GM18505 (cell line): ENCODE measurements around the gene SLC9A9.
"Not testable (repeated sequence)": the region's sequence is repeated elsewhere in the genome, so short reads cannot be mapped to it uniquely, and the experiment has no call there.

Source experiments
- ATAC-seq: cut with Tn5 transposase; IDR thresholded peaks from one replicate; pipeline ENCODE4 v1.9.1; 2021; ENCODE audit not compliant: unreplicated experiment
- POLR2A ChIP-seq: IDR thresholded peaks from 4 replicates; pipeline ENCODE4 v1.6.1; 2011; ENCODE audit warnings: borderline replicate concordance; ENCODE audit not compliant: insufficient read depth, insufficient read length; ENCODE audit errors: extremely low read depth

The SLC9A9 gene

DNA sequence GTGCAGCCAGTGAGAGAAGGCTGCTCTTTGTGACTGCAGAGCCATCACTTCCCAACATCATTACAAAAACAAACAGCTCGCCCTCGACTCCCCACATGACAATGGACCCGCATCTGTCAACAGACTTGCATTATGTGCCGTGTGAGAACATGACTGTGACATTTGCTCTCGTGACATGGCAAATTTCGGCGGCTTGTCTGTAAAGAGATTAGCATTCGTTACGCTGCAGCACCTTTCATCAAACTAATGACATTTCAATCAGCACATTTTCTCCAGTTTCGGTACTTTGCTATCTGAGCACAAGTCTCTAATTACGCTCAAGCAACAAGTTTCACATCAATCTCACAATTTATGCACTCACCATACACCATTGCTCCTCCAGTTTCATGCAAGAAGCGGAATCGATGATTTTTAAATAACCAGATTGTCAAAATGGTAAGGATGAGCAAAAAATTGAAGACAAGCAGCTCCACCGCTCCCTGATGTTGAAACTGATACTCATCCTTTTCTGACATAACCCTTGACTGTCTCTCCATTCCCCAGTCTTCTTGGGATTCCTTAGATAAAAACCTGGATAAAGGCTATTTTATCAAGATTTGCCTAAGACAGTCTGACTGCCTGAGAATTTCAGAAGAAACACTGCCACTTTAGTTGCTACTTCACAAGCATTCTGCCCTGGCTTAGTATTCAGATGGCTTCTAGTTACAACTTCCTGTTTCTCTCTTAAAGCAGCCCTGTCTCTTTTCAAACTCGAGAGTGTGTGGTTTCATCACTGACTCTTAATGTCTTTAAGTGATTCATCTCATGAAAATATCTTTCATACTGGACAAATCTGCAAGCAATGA lies at the start of gene SLC9A9:
TSS of gene SLC9A9 (minus strand) at position 682 of the 845 bp plus-strand sequence. CDS start at position 536, 146 bp downstream.
- TF ChIP-seq POLR2A, result peak; percentile 52

DNA sequence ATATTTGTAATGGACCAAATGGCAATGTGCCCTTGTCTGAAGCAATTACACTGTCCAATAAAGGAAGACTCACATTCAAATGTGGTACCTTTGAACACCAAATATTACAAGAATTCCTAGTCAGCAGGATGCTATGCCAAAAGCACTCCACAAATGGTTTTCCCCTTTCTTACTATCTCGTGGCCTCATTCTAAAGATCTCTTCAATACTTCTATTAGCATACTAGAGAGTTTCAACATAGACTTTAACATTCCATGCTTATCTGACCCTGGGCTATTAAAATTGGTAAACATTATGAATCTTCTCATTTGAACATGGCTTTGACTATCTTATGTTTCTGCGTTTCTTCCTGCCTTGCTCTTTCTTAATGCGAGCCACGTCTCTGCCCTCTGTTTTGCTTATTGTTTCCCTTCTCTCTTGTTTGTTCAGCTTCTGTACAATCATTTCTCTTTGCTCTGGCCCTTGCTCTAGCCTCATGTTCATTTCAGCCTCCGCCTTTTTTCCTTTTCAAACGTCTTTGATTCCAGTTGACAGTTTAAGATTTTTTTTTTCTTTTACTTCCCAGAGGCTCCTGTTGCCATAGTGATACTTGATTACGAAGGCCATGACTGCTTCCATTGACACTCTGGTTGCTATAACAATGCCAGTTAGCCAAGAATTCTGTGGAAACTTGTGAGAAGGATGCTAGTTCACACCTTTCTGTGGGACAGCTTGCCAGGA lies 49.5 kb upstream of the SLC9A9 start:
- no peak for ATAC-seq
- no peak for TF ChIP-seq POLR2A

More for the DNA sequence above, at the start of gene SLC9A9:
- peak; percentile 84 for ATAC-seq

GRCh38 chr3:143896486-143896885 lies 48.2 kb upstream of the SLC9A9 start:
- ATAC-seq, result no peak
- TF ChIP-seq POLR2A, result no peak

- no peak for ATAC-seq
- no peak for TF ChIP-seq POLR2A
Measured at GRCh38 chr3:143895805-143896204, 47.5 kb upstream of the SLC9A9 start.

DNA sequence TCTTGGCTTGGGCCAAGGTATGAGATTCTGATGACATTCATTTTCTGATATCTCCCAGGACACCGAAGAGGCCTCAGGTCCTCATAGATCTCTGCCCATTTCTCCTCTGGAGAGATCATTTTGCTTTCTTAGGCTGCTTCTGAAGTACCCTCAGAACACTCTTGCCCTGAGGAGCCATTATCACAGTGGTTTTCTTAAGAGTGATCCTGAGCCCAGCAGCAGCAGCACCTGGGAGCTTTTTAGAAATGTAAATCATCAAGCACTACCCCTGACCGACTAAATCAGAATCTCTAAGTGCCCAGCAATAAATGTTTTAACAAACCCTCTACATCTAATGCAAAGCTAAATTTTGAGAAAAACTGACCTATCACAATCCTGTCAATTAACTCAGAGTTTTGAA lies 40.6 kb upstream of the SLC9A9 start:
- ATAC-seq, result no peak

DNA sequence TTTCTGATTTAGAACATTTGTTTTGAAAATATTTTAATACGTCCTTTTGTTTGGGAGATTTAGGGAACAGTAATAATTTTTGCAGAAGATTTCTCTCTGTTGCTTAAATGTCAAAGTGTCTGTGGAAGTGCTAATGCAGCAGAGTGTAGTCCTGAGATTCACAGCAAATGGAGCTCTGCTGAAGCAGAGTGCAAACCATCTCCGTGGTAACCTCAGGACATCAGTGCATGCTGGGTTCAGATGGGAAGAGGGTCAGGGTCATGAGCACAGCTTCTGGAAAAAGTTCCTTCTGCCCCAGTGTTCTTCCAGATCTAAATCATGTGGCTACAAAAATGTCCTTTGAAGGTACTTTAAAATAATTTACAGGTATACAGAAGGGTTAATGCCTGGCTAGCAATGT lies 39.9 kb upstream of the SLC9A9 start:
- no peak for TF ChIP-seq POLR2A
- ATAC-seq, result no peak

More for the DNA sequence above, 40.6 kb upstream of the SLC9A9 start:
- TF ChIP-seq POLR2A, result no peak

DNA sequence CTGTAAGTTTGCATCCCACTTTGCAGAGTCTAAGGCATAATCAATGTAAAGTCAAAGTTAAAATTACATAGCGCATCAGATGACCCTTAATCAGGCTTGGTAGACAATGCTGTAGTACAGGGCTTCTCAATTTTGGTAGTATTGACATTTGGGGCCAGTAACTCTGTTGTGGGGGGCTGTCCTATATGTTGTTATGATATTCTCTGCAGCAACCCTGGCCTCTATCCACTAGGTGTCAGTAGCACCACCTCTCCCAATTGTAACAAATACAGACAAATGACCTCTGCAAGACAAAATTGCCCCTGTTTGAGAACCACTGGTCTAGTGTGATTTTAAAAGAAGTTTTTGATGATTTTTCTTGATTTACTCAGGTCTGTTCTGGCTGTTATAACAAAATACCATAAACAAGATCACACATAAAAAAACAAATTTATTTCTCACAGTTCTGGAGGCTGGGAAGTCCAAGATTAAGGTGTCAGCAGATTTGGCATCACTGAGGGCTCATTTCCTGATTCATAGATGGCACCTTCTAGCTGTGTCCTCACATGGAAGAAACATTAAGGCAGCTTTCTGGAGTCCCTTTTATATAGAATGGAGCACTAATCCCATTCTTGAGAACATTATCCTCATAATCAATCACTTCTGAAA lies 37.6 kb upstream of the SLC9A9 start:
- TF ChIP-seq POLR2A, result no peak
- peak; percentile 90 for ATAC-seq

GRCh38 chr3:143884861-143885260 lies 36.6 kb upstream of the SLC9A9 start:
- TF ChIP-seq POLR2A, result no peak
- no peak for ATAC-seq

- no peak for TF ChIP-seq POLR2A
- ATAC-seq, result no peak
Measured at GRCh38 chr3:143883151-143883550, 34.9 kb upstream of the SLC9A9 start.

- ATAC-seq, result no peak
- no peak for TF ChIP-seq POLR2A
Measured at GRCh38 chr3:143881095-143881494, 32.8 kb upstream of the SLC9A9 start.

- no peak for ATAC-seq
- no peak for TF ChIP-seq POLR2A
Measured at GRCh38 chr3:143875546-143875945, 27.3 kb upstream of the SLC9A9 start.

DNA sequence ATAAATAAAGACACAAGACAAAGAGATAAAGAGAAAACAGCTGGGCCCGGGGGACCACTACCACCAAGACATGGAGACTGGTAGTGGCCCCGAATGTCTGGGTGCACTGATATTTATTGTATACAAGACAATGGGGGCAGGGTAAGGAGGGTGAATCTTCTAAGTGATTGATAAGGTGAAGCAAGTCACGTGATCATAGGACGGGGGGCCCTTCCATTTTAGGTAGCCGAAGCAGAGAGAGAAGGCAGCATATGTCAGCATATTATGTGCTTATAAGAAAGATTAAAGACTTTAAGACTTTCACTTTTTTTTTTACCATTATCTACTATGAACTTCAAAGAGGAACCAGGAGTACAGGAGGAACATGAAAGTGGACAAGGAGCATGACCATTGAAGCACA lies 25.3 kb upstream of the SLC9A9 start:
- not testable (repeated sequence) for ATAC-seq

DNA sequence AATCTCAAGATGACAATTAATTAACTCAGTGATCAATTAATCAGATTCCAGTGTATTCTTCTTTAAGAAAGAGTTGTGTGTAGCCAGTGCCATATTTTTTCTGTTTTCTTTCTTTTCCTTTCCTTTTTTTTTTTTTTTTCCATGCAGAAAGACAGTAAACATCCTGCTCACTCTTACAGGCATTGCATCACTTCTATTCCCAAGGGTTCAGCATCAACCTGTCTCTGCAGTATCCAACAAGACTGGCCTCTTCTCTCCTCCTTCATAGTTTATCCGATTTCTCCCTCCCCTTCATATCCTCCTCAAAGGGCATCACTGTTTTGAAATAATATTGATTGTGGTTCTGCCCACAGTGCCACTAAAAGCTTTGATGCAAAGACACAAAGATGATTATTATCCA lies 17.0 kb upstream of the SLC9A9 start:
- no peak for ATAC-seq
- TF ChIP-seq POLR2A, result no peak
